ENCODE measurements around the gene HTRA1. TPM values are rescaled to one million over a fixed set of nuclear protein-coding genes. Genes with fewer than 3 reads are reported as not detected.

HTRA1 gene
- total RNA-seq, 1 experiment from 2014 or later: 22.1 TPM

GRCh38 chr10:122473116-122473515, 11.8 kb downstream of the HTRA1 start:
- DNase-seq (ENCODE audit: low spot score): no peak

DNA sequence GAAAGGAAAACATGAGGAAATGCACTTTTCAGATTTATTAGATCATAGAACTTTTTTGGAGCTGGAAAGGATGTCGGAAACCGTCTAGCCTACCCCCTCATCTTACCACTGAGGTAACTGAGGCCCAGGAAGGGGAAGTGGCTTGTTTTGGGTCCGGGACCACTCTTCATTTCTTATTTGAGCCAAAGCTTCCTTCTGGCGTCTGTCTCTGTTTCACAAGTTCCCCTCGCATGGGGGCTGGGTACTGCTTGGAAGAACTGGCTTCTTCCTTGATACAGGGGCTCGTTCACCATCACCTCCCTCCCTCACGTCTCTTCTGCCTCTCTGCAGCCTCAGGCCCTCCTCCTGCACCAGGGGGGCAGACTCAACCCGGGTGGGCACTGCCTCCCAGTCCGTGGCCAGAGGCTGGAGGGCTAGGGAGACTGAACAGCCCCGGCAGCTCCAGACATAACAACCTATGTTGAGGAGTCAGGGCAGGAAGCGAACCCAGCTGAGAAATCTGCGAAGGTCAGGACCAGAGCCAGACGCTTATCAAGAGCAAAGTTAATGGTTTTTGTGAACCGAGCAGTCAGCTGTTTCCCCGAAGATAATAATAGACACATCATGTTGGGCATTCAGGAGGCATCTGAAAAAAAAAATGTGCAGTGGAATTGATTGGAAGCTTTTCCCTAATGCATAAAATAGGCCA, 12.9 kb downstream of the HTRA1 start:
- no peak for DNase-seq (ENCODE audit: low spot score)

DNA sequence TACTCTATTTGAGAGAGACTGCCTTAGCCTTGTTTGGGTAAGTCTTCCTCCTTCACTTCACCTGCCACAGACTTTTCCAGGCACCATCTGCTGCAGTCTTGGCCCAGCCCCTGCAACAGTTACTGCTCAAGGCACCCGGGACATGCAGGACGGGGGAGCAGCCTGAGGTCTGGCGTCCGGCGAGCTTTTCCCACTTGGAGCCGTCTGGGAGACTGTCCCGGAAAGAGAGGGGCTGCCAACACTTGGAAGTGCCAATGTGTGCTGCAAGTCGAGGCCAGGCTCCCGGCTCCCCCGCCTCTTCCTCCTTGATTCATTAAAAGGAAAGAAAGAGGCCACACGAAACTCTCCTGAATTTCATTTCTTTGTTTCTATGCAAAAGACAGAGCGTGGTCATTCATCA, 13.7 kb downstream of the HTRA1 start:
- no peak for DNase-seq (ENCODE audit: low spot score)

GRCh38 chr10:122475591-122476332, 14.4 kb downstream of the HTRA1 start:
- no peak for DNase-seq (ENCODE audit: low spot score)

DNA sequence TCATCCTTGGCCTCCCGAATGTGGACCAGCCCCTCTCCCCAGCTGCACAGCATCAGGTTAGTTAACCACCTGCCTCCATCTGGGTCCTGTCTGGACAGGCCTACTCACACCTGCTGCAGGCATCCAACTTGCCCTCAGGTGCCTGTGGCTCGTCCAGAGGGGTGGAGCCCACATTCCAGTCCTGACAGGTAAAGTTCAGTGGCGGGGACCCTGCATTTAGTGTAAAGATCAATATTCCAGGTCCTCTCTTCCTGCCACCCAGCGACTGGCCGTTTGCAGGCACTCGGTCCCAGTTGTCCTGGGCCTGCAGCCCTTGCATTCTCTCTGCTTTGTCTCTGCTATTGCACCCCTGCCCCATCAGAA, 15.0 kb downstream of the HTRA1 start:
- DNase-seq (ENCODE audit: low spot score): no peak

- DNase-seq (ENCODE audit: low spot score): no peak
These were observed 16.1 kb downstream of the HTRA1 start for GRCh38 chr10:122477436-122477835.

GRCh38 chr10:122478971-122479370, 17.6 kb downstream of the HTRA1 start:
- no peak for DNase-seq (ENCODE audit: low spot score)

DNA sequence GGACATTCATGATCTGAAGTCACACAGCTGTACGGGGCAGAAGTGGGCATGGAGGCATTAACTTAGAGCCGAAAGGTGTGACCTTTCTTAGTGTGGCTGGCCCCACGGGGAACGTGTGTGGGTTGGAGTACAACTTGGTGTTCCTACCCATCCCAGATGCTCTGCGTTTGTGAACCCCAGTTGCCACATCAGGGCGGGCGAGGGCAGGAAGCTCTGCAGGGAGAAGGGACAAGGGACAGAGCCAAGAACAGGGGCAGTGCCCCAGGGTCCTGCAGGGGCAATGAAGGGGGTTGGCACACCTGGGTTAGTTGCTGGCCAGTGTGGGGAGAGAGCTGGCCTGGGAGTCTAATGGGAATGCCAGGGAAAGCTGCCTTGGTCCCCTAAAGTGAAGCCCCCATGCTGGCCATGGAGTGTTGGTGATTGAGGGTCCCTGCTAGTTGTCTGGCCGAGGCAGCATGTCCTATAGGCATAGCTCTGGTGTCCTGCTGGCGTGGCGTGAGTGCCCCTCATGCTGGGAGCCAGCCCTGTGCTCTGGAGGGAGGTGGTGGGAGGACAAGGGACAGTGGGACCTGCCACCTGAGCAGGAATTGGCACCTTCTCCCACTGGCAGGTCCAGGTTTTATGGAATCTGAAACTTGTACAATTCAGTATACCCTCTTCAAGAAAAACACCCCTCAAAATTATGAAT, 18.9 kb downstream of the HTRA1 start:
- DNase-seq (ENCODE audit: low spot score): no peak

DNA sequence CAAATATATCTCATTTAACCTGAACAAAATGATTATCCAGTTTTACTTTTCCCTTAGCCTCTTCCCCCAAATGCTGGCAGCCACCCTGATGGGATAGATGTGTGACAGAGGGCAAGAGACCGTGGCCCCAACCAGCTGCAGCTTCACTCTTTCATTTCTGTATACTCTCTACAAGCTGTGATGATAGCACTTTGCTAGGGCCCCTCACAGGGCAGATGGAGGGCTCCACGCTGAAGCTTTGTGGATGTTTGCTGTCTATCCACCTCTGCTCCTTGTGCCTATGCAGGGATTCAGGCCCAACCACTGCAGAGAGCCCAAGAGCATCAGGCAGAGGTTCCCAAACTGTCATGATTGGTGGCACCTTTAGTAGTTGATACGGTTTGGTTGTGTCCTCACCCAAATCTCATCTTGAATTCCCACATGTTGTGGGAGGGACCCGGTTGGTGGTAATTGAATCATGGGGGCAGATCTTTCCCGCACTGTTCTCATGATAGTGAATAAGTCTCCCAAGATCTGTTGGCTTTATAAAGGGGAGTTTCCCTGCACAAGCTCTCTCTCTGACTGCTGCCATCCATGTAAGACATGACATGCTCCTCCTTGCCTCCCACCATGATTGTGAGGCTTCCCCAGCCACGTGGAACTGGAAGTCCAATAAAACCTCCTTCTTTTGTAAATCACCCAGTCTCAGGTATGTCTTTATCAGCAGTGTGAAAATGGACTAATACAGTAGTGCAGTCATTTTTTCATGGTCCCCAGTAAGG, 20.1 kb downstream of the HTRA1 start:
- DNase-seq (ENCODE audit: low spot score): no peak

- no peak for DNase-seq (ENCODE audit: low spot score)
These were observed 23.1 kb downstream of the HTRA1 start for GRCh38 chr10:122484276-122485060.

GRCh38 chr10:122485670-122486069, 24.3 kb downstream of the HTRA1 start:
- no peak for DNase-seq (ENCODE audit: low spot score)

DNA sequence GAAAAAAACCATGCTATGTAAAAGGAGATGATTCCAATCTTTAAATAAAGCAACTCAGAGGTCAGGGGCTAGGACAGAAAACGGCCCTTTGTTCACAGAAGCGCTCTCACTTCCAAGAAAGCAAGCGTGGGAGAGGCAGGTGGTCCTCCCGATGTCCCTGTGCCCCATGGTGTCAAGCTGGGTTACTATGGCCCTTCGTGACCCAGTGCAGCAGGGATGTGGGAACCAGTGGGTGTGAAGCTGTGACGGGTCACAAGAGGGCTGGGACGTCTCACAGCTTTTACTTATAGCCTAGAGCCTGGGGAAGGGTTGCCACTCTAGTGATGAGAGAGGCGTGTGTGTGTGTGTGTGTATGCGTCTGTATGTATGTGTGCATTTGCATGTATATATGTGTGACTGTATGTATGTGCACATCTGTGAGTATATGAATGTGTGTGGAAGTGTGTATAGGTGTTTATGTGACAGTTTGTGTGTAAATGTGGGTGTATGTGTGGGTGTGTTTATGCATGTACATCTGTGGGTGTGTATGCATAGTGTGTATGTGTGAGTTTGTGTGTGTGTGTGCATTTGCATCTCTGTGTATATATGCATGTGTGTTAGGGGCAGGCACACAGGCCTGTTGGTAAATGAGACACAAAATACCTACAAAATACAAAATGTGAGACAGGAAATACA, 25.2 kb downstream of the HTRA1 start:
- no peak for DNase-seq (ENCODE audit: low spot score)

DNA sequence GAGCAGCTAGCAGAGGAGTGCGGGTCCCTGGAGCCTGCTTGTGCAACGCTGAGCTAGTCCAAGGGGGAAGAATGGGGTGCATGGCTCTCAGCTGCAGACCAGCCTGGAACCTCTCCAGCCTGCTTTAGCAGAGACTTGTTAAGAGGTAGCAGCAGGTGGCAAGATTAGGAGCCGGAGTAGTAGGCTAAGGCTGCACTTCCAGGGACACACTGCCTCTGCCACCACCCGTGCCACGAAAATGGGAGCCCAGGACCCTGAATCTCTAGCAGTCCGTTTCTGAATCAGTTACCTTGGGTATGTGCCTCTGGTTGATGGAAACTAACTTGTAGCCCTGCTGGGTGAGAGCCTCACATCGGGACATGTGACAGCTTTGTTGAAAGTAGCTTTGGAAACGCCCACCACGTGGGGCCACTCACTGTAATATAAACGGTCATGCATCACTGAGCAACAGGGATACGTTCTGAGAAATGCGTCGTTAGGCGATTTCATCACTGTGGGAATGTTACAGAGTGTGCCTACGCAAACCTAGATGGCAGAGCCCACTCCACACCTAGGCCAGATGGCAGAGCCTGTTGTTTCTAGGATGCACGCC, 25.9 kb downstream of the HTRA1 start:
- DNase-seq (ENCODE audit: low spot score): no peak

DNA sequence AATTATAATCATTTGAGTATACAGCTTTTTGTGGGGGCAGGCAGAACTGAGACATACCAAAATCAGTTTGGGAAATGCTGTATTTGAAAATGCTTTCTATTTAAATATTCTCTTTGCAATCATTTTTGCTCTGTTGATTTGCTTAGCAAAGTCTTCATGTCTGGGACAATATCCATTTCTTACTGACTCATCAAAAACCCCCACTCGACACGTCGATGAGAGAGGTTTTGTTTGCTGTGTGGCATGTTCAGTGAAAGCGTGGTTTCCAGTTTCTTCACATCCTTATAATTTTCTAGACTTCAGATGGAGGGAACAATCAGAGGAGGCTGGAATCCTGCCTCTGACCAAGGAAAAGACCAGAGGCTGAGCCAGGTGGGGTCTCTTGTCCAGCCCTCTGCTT, 28.9 kb downstream of the HTRA1 start:
- DNase-seq (ENCODE audit: low spot score): no peak

- no peak for DNase-seq (ENCODE audit: low spot score)
These were observed 29.7 kb downstream of the HTRA1 start for GRCh38 chr10:122490786-122491680.

- no peak for DNase-seq (ENCODE audit: low spot score)
These were observed 30.7 kb downstream of the HTRA1 start for GRCh38 chr10:122492006-122492405.

DNA sequence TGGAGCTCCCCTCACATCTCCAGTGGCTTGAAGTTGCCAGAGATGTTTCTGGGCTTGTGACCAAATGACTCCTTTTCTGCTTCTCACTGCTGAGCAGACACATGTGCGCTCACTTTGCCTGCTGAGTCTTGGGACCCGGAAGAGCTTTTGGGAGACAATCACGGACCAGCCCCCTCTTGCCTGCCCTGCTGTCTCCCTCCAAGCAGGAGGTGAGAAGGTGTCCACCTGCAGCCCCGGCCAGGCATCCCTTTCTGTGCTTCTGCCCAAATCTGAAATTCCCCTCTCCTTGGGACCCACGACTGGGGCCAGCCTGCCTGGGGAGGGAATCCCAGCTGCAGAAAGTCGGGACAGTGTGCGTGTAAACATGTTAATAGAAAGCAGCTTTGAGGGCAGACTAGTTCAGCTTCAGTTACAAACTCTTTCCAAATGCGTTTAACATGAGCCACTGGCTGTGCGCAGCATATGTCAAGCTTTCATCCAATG, 31.7 kb downstream of the HTRA1 start:
- no peak for DNase-seq (ENCODE audit: low spot score)

DNA sequence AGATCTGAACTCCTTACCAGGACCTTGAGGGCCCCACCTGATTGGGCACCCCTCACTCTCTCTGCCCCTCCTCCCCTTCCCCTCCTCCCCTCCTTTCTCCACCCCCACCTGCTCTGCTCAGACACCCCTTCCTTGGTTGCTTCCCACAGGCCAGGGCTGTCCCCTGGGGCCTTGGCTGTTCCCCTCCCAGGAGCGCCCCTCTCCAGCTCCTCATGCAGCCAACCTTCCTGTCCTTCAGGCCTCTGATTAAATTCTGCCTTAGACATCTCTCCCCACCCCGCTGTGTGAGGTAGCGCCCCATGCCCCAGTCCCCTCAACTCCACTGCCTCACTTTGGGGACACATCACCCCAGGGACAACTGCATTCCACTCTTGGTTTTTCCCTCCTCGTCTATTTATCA, 32.4 kb downstream of the HTRA1 start:
- no peak for DNase-seq (ENCODE audit: low spot score)

DNA sequence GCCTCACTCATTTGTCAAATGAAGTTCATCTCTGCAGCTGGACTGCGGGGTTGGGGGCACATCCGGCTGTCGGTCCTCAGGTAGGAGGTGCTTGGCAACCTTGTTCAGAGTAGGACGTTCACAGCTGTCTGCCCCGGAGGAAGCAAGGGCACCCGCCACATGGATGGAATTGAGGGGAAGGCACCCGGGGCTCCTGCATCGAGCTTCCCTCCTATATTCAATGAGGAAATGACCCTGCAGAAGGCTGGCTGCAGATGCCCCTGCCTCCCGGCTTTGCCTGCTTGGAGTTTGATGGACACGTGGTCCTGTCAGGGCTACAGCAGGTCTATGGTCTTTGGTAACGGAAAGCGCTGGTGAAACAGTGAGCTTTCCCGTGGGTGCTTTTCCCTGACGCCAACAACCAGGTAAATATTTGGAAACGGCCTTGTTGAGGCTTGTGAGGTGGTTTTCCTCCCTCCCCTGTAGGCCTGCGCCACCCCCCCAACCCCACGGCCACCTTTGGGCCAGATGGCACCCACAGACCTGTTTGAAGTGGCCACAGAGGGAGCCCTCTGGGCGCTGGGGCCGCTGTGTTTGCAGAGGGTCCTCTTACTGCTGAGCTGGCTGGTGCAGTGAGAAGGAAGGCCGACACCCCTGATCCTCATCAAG, 32.9 kb downstream of the HTRA1 start:
- no peak for DNase-seq (ENCODE audit: low spot score)

Measured in A172 (cell line).